Transverse colon (tissue), 4 donors: Measurements from ENCODE around the gene ADCY2. TPM values are rescaled to one million over a fixed set of nuclear protein-coding genes. Genes with fewer than 3 reads are reported as not detected.

Experiments
- DNase-seq: peaks from one replicate; pipeline ENCODE4 v3.0.0-alpha.2; 2019
- H3K27ac ChIP-seq, 4 donors: fragments of 200-600 bp; sonication (generic); 2 replicates each; pipeline ENCODE4 v1.5.1; 2016 to 2018; ENCODE audit warnings: inconsistent platforms in 4 of 4
- H3K27me3 ChIP-seq: fragments of 200-600 bp; sonication (generic); 2 replicates; pipeline ENCODE4 v1.5.1; 2017; ENCODE audit warnings: inconsistent platforms
- H3K36me3 ChIP-seq, 4 donors: fragments of 200-600 bp; sonication (generic); 2 replicates each; pipeline ENCODE4 v1.5.1; 2017 to 2019; ENCODE audit warnings: inconsistent platforms in 4 of 4
- H3K4me1 ChIP-seq, 4 donors: fragments of 200-600 bp; sonication (generic); 2 replicates each; pipeline ENCODE4 v1.5.1; 2017 to 2020; ENCODE audit warnings: inconsistent platforms in 4 of 4
- H3K4me3 ChIP-seq, 4 donors: fragments of 200-600 bp; sonication (generic); 1 replicate in 1 of 4; 2 replicates in 3 of 4; pipeline versions ENCODE4 v1.5.1 to v1.6.1; 2017 to 2019; ENCODE audit warnings: inconsistent platforms in 4 of 4
- H3K9me3 ChIP-seq, 2 donors: fragments of 200-600 bp; sonication (generic); 2 replicates each; pipeline ENCODE4 v1.5.1; 2017 to 2019; ENCODE audit warnings: inconsistent platforms in 2 of 2
- EP300 ChIP-seq: sonication (generic); formaldehyde crosslinking; IDR thresholded peaks from one replicate; pipeline ENCODE4 v1.6.1; 2017; ENCODE audit warnings: antibody characterized with exemption, low read depth
- POLR2A ChIP-seq: fragments of 450-650 bp; IDR thresholded peaks from one replicate; pipeline ENCODE4 v1.6.1; 2016; ENCODE audit warnings: antibody characterized with exemption, mild to moderate bottlenecking, moderate library complexity
- POLR2AphosphoS5 ChIP-seq, 3 donors: sonication (generic); formaldehyde crosslinking; IDR thresholded peaks; one replicate each; pipeline ENCODE4 v1.6.1; 2016; ENCODE audit warnings: antibody characterized with exemption in 3 of 3
- WGBS, 2 donors: methylation state at CpG; one replicate each; pipeline ENCODE4 v1.1.5; 2018; ENCODE audit warnings: low coverage in 1 of 2; 5-methylcytosine and 5-hydroxymethylcytosine counted together
- in situ Hi-C, 4 donors: fragments of 200-750 bp; cut with MboI; loops; one replicate each; pipeline versions ENCODE4 v1.15.0 to v1.15.1; 2017; ENCODE audit warnings: low sequenced_read_pairs in 3 of 4, low pct_ligation_motif_present in 1 of 4, low pct_unique_long_range_greater_than_20kb in 1 of 4
- intact Hi-C: fragments of 100-400 bp; cut with DNase I; formaldehyde crosslinking; loops from one replicate; pipeline ENCODE4 v1.15.1; 2023; ENCODE audit warnings: low total_unique reads
- total RNA-seq, 4 donors: library from RNA; depleted of rRNA; stranded (reverse); fragments of >200 nt; gene quantifications; one replicate each; pipeline ENCODE4 v1.1.0, GENCODE V29; 2016
- TF ChIP-seq, protein P1 (sequence below), 5 experiments: fragments of 200-600 bp in 3 of 5; fragments of 450-650 bp in 2 of 5; sonication (generic) in 3 of 5; IDR thresholded peaks; 1 replicate in 2 of 5; 2 replicates in 3 of 5; pipeline ENCODE4 v1.5.1; 2016 to 2017; ENCODE audit warnings: antibody characterized with exemption in 5 of 5, inconsistent platforms in 3 of 5, mild to moderate bottlenecking in 2 of 5, moderate library complexity in 1 of 5

ADCY2 gene
- total RNA-seq, 4 donors from 2014 or later: 1.4 to 4.5 (median 3.1) TPM

DNA sequence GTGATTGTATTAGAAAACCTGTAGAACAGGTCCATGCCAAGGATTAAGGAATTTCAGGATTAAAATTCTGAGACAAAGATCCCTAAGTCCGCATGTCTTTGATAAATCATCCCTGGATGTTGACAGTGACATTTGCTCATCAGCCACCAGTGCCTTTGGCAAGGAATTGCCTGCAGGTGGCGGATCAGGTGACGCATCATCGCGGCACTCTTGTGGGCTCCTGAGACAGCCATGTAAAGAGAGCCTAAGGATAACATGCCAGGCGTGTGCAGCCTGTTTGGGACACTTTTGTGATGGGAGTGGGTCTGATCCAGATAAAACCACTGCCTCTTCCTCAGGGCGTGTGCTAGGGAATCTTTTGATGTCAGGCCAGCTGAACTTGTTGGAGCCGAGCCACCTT is 40.6 kb downstream of the ADCY2 start:
- H3K4me3 ChIP-seq: no peak overlapping the region
- no peaks in the 10 kb centered on the region for H3K4me1 ChIP-seq
- intact Hi-C loops (no loop called here), in situ Hi-C loops (no loop called here)
- TF ChIP-seq POLR2A (no peak), EP300 (no peak), POLR2AphosphoS5 (IDR thresholded peaks at IDR 0.05) (no peak)
- TF ChIP-seq, protein P1, sequence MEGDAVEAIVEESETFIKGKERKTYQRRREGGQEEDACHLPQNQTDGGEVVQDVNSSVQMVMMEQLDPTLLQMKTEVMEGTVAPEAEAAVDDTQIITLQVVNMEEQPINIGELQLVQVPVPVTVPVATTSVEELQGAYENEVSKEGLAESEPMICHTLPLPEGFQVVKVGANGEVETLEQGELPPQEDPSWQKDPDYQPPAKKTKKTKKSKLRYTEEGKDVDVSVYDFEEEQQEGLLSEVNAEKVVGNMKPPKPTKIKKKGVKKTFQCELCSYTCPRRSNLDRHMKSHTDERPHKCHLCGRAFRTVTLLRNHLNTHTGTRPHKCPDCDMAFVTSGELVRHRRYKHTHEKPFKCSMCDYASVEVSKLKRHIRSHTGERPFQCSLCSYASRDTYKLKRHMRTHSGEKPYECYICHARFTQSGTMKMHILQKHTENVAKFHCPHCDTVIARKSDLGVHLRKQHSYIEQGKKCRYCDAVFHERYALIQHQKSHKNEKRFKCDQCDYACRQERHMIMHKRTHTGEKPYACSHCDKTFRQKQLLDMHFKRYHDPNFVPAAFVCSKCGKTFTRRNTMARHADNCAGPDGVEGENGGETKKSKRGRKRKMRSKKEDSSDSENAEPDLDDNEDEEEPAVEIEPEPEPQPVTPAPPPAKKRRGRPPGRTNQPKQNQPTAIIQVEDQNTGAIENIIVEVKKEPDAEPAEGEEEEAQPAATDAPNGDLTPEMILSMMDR (IDR thresholded peaks at IDR 0.05): no peak
- H3K27me3 ChIP-seq: no peaks in the 10 kb centered on the region
- no peak overlapping the region for H3K27ac ChIP-seq
- H3K9me3 ChIP-seq: no peaks in the 10 kb centered on the region
- WGBS, 2 donors: 36 to 64% methylated on average over 2 to 8 of the region's 8 CpGs
- no peaks in the 10 kb centered on the region for H3K36me3 ChIP-seq
- no peak for DNase-seq

DNA sequence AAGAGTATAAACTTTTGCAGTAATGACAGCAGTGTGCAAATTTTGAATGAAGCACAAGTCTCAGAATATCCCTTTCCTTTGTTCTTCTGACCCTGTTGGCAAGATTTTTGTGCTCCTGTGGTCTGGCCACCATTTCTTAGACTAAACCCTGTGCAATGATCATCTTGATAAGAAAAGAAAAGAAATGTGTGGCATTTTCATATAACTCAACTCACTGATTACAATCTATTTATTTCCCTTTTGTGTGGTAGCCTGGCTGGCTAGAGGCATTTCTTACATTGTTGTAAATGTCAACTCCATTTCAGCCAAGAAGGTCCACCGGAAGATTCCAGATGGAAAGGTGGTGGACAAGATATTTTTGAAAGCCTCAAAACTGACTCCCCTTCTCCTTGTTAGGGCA is 41.9 kb downstream of the ADCY2 start:
- no peak overlapping the region for H3K4me3 ChIP-seq
- no peak for DNase-seq
- H3K9me3 ChIP-seq: no peaks in the 10 kb centered on the region
- H3K4me1 ChIP-seq: no peaks in the 10 kb centered on the region
- TF ChIP-seq EP300 (no peak), POLR2A (no peak), POLR2AphosphoS5 (IDR thresholded peaks at IDR 0.05) (no peak)
- TF ChIP-seq, protein P1 (IDR thresholded peaks at IDR 0.05): no peak
- intact Hi-C loops: no loop called here
- WGBS, 2 donors: 83 to 85% methylated on average over 1 of the region's 1 CpG
- H3K36me3 ChIP-seq: no peaks in the 10 kb centered on the region
- in situ Hi-C loops: no loop called here
- no peaks in the 10 kb centered on the region for H3K27me3 ChIP-seq
- H3K27ac ChIP-seq: no peak overlapping the region

DNA sequence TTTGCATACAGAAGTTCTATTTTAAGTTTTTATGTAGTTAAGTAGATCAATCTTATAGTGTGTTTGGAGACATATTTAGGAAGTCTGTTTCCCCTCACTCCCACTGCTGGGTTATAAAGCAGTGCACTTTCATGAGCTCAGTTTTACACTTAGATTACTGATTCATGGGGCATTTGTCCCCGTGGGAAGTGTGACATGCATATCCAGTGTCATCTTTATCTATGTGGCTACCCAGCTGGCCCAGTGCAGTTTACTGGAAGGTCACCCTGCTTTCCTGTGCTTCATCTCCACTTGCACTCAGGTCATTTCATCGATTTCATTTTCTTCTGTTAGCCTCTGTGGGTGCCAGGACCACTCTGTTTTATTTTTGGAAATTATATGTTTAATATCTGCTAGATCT is 49.1 kb downstream of the ADCY2 start:
- Histone ChIP-seq H3K4me1 (no peaks in the 10 kb centered on the region), H3K27ac (no peak overlapping the region), H3K4me3 (no peak overlapping the region), H3K27me3 (no peaks in the 10 kb centered on the region), H3K36me3 (no peaks in the 10 kb centered on the region), H3K9me3 (no peaks in the 10 kb centered on the region)
- no peak for TF ChIP-seq POLR2A
- TF ChIP-seq, protein P1 (IDR thresholded peaks at IDR 0.05): no peak
- no peak for TF ChIP-seq POLR2AphosphoS5 (IDR thresholded peaks at IDR 0.05)
- TF ChIP-seq EP300: no peak
- DNase-seq: no peak
- intact Hi-C loops: no loop called here
- in situ Hi-C loops: no loop called here
- WGBS, 2 donors: 29 to 43% methylated on average over 2 of the region's 2 CpGs

GRCh38 chr5:7445831-7446230 is 49.9 kb downstream of the ADCY2 start:
- in situ Hi-C loops: no loop called here
- Histone ChIP-seq H3K4me3 (no peak overlapping the region), H3K27ac (no peak overlapping the region), H3K9me3 (no peaks in the 10 kb centered on the region), H3K36me3 (no peaks in the 10 kb centered on the region), H3K27me3 (no peaks in the 10 kb centered on the region), H3K4me1 (no peaks in the 10 kb centered on the region)
- no peak for DNase-seq
- 65 to 70% methylated on average over 2 of the region's 2 CpGs for WGBS, 2 donors
- intact Hi-C loops: no loop called here
- TF ChIP-seq POLR2A: no peak
- no peak for TF ChIP-seq POLR2AphosphoS5 (IDR thresholded peaks at IDR 0.05)
- no peak for TF ChIP-seq EP300
- TF ChIP-seq, protein P1 (IDR thresholded peaks at IDR 0.05): no peak
